Liver (tissue), 9 donors: ENCODE measurements around the gene BCAR3. TPM values are rescaled to one million over a fixed set of nuclear protein-coding genes. Genes with fewer than 3 reads are reported as not detected.

Experiments used
- DNase-seq: peaks from one replicate; pipeline ENCODE4 v3.0.0-alpha.2; 2017; ENCODE audit warnings: low spot score
- H3K27ac ChIP-seq, 2 donors: one replicate each; pipeline ENCODE4 v1.7.0; 2013; ENCODE audit warnings: inconsistent platforms in 2 of 2, low read length in 2 of 2, control low read depth in 1 of 2, low read depth in 1 of 2, mild to moderate bottlenecking in 1 of 2
- H3K27me3 ChIP-seq, 4 donors: one replicate each; pipeline versions ENCODE4 v1.6.1 to v1.7.0; 2013; ENCODE audit warnings: low read length in 3 of 4, inconsistent platforms in 1 of 4, mild to moderate bottlenecking in 1 of 4, moderate library complexity in 1 of 4; ENCODE audit not compliant: control insufficient read depth in 4 of 4, insufficient read depth in 4 of 4
- H3K36me3 ChIP-seq, 4 donors: one replicate each; pipeline versions ENCODE4 v1.6.1 to v1.7.0; 2013; ENCODE audit warnings: low read length in 3 of 4, mild to moderate bottlenecking in 3 of 4, low read depth in 1 of 4, moderate library complexity in 1 of 4; ENCODE audit not compliant: control insufficient read depth in 4 of 4, insufficient read depth in 3 of 4
- H3K4me1 ChIP-seq, 4 donors: one replicate each; pipeline versions ENCODE4 v1.6.1 to v1.7.0; 2013; ENCODE audit warnings: low read length in 3 of 4, mild to moderate bottlenecking in 3 of 4, moderate library complexity in 1 of 4; ENCODE audit not compliant: control insufficient read depth in 4 of 4, insufficient read depth in 4 of 4
- H3K4me3 ChIP-seq, 3 donors: one replicate each; pipeline versions ENCODE4 v1.6.1 to v1.7.0; 2013; ENCODE audit warnings: low read length in 3 of 3, control low read depth in 1 of 3, low read depth in 1 of 3, mild to moderate bottlenecking in 1 of 3
- H3K9ac ChIP-seq, 2 donors: one replicate each; pipeline ENCODE4 v1.7.0; 2013; ENCODE audit warnings: low read length in 2 of 2, mild to moderate bottlenecking in 2 of 2, moderate library complexity in 2 of 2, control low read depth in 1 of 2, low read depth in 1 of 2
- H3K9me3 ChIP-seq, 4 donors: one replicate each; pipeline versions ENCODE4 v1.6.1 to v1.7.0; 2013; ENCODE audit warnings: low read length in 3 of 4; ENCODE audit not compliant: control insufficient read depth in 4 of 4
- ATF3 ChIP-seq: IDR thresholded peaks from 2 replicates; pipeline ENCODE4 v1.6.1; 2016; ENCODE audit warnings: antibody characterized with exemption
- CTCF ChIP-seq: fragments of 150-350 bp; IDR thresholded peaks from 2 replicates; pipeline ENCODE4 v1.5.1; 2017; ENCODE audit warnings: improper control_type of control experiment, low read depth, low read length; ENCODE audit not compliant: missing input control
- EGR1 ChIP-seq, 2 donors: IDR thresholded peaks; 2 replicates each; pipeline ENCODE4 v1.6.1; 2016 to 2018; ENCODE audit warnings: antibody characterized with exemption in 2 of 2, low read depth in 2 of 2
- FOXA1 ChIP-seq: IDR thresholded peaks from 2 replicates; pipeline ENCODE4 v1.6.1; 2016; ENCODE audit warnings: antibody characterized with exemption
- FOXA2 ChIP-seq: IDR thresholded peaks from 2 replicates; pipeline ENCODE4 v1.6.1; 2016; ENCODE audit warnings: antibody characterized with exemption
- HNF4A ChIP-seq, 2 donors: conservative IDR thresholded peaks; 2 replicates each; pipeline ENCODE4 v1.6.1; 2016; ENCODE audit warnings: antibody characterized with exemption in 2 of 2, mild to moderate bottlenecking in 2 of 2
- HNF4G ChIP-seq: IDR thresholded peaks from 2 replicates; pipeline ENCODE4 v1.6.1; 2016; ENCODE audit warnings: antibody characterized with exemption
- JUND ChIP-seq, 2 donors: IDR thresholded peaks; 2 replicates each; pipeline ENCODE4 v1.6.1; 2016; ENCODE audit warnings: antibody characterized with exemption in 2 of 2
- NR2F2 ChIP-seq: IDR thresholded peaks from 2 replicates; pipeline ENCODE4 v1.6.1; 2016; ENCODE audit warnings: antibody characterized with exemption
- RAD21 ChIP-seq, 2 donors: IDR thresholded peaks; 2 replicates each; pipeline ENCODE4 v1.6.1; 2016; ENCODE audit warnings: antibody characterized with exemption in 2 of 2, mild to moderate bottlenecking in 2 of 2
- REST ChIP-seq: IDR thresholded peaks from 2 replicates; pipeline ENCODE4 v1.6.1; 2016; ENCODE audit warnings: antibody characterized with exemption, mild to moderate bottlenecking
- RXRA ChIP-seq, 2 donors: IDR thresholded peaks; 2 replicates each; pipeline ENCODE4 v1.6.1; 2017 to 2018; ENCODE audit warnings: antibody characterized with exemption in 2 of 2, mild to moderate bottlenecking in 1 of 2
- YY1 ChIP-seq: IDR thresholded peaks from 2 replicates; pipeline ENCODE4 v1.6.1; 2016; ENCODE audit warnings: antibody characterized with exemption, mild to moderate bottlenecking
- ZBTB33 ChIP-seq: IDR thresholded peaks from 2 replicates; pipeline ENCODE4 v1.6.1; 2016; ENCODE audit warnings: antibody characterized with exemption
- WGBS: extraction: QIAGEN DNeasy Blood & Tissue Kit; methylation state at CpG from one replicate; pipeline ENCODE4 v1.1.7; 2013; 5-methylcytosine and 5-hydroxymethylcytosine counted together
- polyA plus RNA-seq, 2 donors: library from polyadenylated mRNA; stranded (reverse) in 1 of 2; unstranded in 1 of 2; fragments of 200-250 nt in 1 of 2; fragments of >200 nt in 1 of 2; fragmentation: Nextera tagmentation in 1 of 2; extraction: Ambion mirVana in 1 of 2; gene quantifications; one replicate each; pipeline versions ENCODE4 v1.2.1 to v1.2.3, GENCODE V29; 2013 to 2015
- total RNA-seq, 2 donors: library from RNA; depleted of rRNA; stranded (reverse); fragments of >200 nt; gene quantifications; one replicate each; pipeline ENCODE4 v1.2.3, GENCODE V29; 2014
- donor health status: healthy.
- donor health status: healthy.
- donor health status: healthy.
- donor health status: healthy.
- donor health status: healthy.

The BCAR3 gene
- total and polyA plus RNA-seq, 4 donors = 2.8 to 10.3 (median 7.7) TPM

- Histone ChIP-seq H3K9me3 (no peaks in the 10 kb centered on the region), H3K27me3 (no peaks in the 10 kb centered on the region), H3K4me3 (no peak overlapping the region), H3K4me1 (no peaks in the 10 kb centered on the region), H3K27ac (no peak overlapping the region), H3K9ac (no peak overlapping the region), H3K36me3 (peaks cover 4 to 36% (median 22%) of the 10 kb centered on the region in 4 donors)
- DNase-seq = no peak
- TF ChIP-seq FOXA1 (no peak), CTCF (no peak), ZBTB33 (no peak), NR2F2 (no peak), ATF3 (no peak), JUND (IDR thresholded peaks at IDR 0.05) (no peak), HNF4A (conservative IDR thresholded peaks at IDR 0.05) (no peak), REST (no peak), EGR1 (IDR thresholded peaks at IDR 0.05; ENCODE audit: low read depth in 2 of 2) (no peak)
- WGBS = 95% methylated on average over 10 of the region's 10 CpGs
These were observed 105.9 kb downstream of the BCAR3 start for GRCh38 chr1:93575621-93576284.

- no peak overlapping the region for H3K9ac ChIP-seq
- no peak overlapping the region for H3K27ac ChIP-seq
- no peak overlapping the region for H3K4me3 ChIP-seq
- 97% methylated on average over 6 of the region's 6 CpGs for WGBS
- TF ChIP-seq FOXA2 (no peak), HNF4G (no peak), RXRA (IDR thresholded peaks at IDR 0.05) (no peak), RAD21 (IDR thresholded peaks at IDR 0.05) (no peak), YY1 (no peak), ZBTB33 (no peak), FOXA1 (no peak)
- no peak for DNase-seq
- H3K9me3 ChIP-seq = no peaks in the 10 kb centered on the region
- no peaks in the 10 kb centered on the region for H3K4me1 ChIP-seq
- H3K27me3 ChIP-seq = no peaks in the 10 kb centered on the region
- peaks cover 4 to 44% (median 24%) of the 10 kb centered on the region in 4 donors for H3K36me3 ChIP-seq
These were observed 106.6 kb downstream of the BCAR3 start for GRCh38 chr1:93574991-93575390.
